HepG2 (cell line): ENCODE measurements around the gene VPS13D. TPM values are rescaled to one million over a fixed set of nuclear protein-coding genes. Genes with fewer than 3 reads are reported as not detected.

ENCODE experiments used
- HNF4A ChIP-seq: sonication (generic); formaldehyde crosslinking; IDR thresholded peaks from 2 replicates; pipeline ENCODE4 v1.4.0; 2020; ENCODE audit warnings: missing genetic modification reagents
- MTF1 ChIP-seq: sonication (generic); formaldehyde crosslinking; IDR thresholded peaks from 2 replicates; pipeline ENCODE4 v1.5.0; 2020; ENCODE audit warnings: missing genetic modification reagents
- NAIF1 ChIP-seq: sonication (generic); formaldehyde crosslinking; IDR thresholded peaks from 2 replicates; pipeline ENCODE4 v1.5.0; 2020; ENCODE audit warnings: mild to moderate bottlenecking, missing genetic modification reagents, borderline replicate concordance
- NFYB ChIP-seq: sonication (generic); formaldehyde crosslinking; IDR thresholded peaks from 2 replicates; pipeline ENCODE4 v1.4.0; 2020; ENCODE audit warnings: missing genetic modification reagents
- NONO ChIP-seq, 2 experiments: fragments of 450-650 bp in 1 of 2; sonication (generic) in 1 of 2; formaldehyde crosslinking in 1 of 2; IDR thresholded peaks in 1 of 2; conservative IDR thresholded peaks in 1 of 2; 2 replicates each; pipeline versions ENCODE4 v1.6.1 to v1.8.0; 2017 to 2022; ENCODE audit warnings: mild to moderate bottlenecking in 1 of 2, missing genetic modification reagents in 1 of 2, moderate library complexity in 1 of 2
- PAWR ChIP-seq: sonication (generic); formaldehyde crosslinking; IDR thresholded peaks from 2 replicates; pipeline ENCODE4 v1.4.0; 2020; ENCODE audit warnings: missing genetic modification reagents, mild to moderate bottlenecking, borderline replicate concordance
- PITX1 ChIP-seq: sonication (generic); formaldehyde crosslinking; IDR thresholded peaks from 2 replicates; pipeline ENCODE4 v1.5.1; 2020; ENCODE audit warnings: mild to moderate bottlenecking, missing genetic modification reagents
- STAG1 ChIP-seq: sonication (generic); formaldehyde crosslinking; IDR thresholded peaks from 2 replicates; pipeline ENCODE4 v1.4.0; 2020; ENCODE audit warnings: missing genetic modification reagents
- TBP ChIP-seq: sonication (generic); formaldehyde crosslinking; IDR thresholded peaks from 2 replicates; pipeline ENCODE4 v1.5.0; 2020; ENCODE audit warnings: missing genetic modification reagents
- TRIM24 ChIP-seq: sonication (generic); formaldehyde crosslinking; IDR thresholded peaks from 2 replicates; pipeline ENCODE4 v1.8.0; 2022; ENCODE audit warnings: mild to moderate bottlenecking, missing genetic modification reagents
- ZNF17 ChIP-seq: sonication (generic); formaldehyde crosslinking; IDR thresholded peaks from 2 replicates; pipeline ENCODE4 v1.5.0; 2020; ENCODE audit warnings: mild to moderate bottlenecking, missing genetic modification reagents
- ZNF33B ChIP-seq: sonication (generic); formaldehyde crosslinking; IDR thresholded peaks from 2 replicates; pipeline ENCODE4 v1.5.1; 2020; ENCODE audit warnings: mild to moderate bottlenecking, missing genetic modification reagents
- ZNF703 ChIP-seq: sonication (generic); formaldehyde crosslinking; IDR thresholded peaks from 2 replicates; pipeline ENCODE4 v1.5.1; 2020; ENCODE audit warnings: missing genetic modification reagents, mild to moderate bottlenecking, moderate library complexity, borderline replicate concordance
- ZNF75D ChIP-seq: sonication (generic); formaldehyde crosslinking; IDR thresholded peaks from 2 replicates; pipeline ENCODE4 v1.8.1; 2023; ENCODE audit warnings: missing genetic modification reagents, mild to moderate bottlenecking, borderline replicate concordance
- polyA plus RNA-seq, 8 experiments: library from polyadenylated mRNA; depleted of rRNA in 3 of 8; stranded (reverse) in 7 of 8; unstranded in 1 of 8; fragments of >200 nt; fragmentation: Illumina TruSeq in 4 of 8; extraction: Trizol in 4 of 8; gene quantifications; 2 replicates each; pipeline versions ENCODE4 v1.2.1 to v1.2.3, GENCODE V29; 2011 to 2016; ENCODE audit warnings: low read depth in 4 of 8, missing spikeins in 1 of 8, mixed read lengths in 1 of 8; ENCODE audit not compliant: insufficient read depth in 1 of 8
- total RNA-seq, 5 experiments: library from RNA; depleted of rRNA; stranded (reverse); fragments of >200 nt; fragmentation: Illumina TruSeq; extraction: Trizol; gene quantifications; 2 replicates each; pipeline ENCODE4 v1.2.3, GENCODE V29; 2016; ENCODE audit warnings: low read depth in 1 of 5
- TF ChIP-seq, protein P1 (sequence below): IDR thresholded peaks from 2 replicates; pipeline ENCODE4 v1.6.1; 2012; ENCODE audit warnings: inconsistent platforms
- TF ChIP-seq, protein P2 (sequence below): sonication (generic); formaldehyde crosslinking; IDR thresholded peaks from 2 replicates; pipeline ENCODE4 v1.9.0; 2021; ENCODE audit warnings: missing genetic modification reagents, mild to moderate bottlenecking, borderline replicate concordance
- TF ChIP-seq, protein P3 (sequence below): sonication (generic); formaldehyde crosslinking; IDR thresholded peaks from 2 replicates; pipeline ENCODE4 v1.5.0; 2020; ENCODE audit warnings: missing genetic modification reagents
- TF ChIP-seq, protein P4 (sequence below): IDR thresholded peaks from 2 replicates; pipeline ENCODE4 v1.6.1; 2012; ENCODE audit warnings: low read depth, low read length, improper control_type of control experiment
- TF ChIP-seq, protein P5 (sequence below), 2 experiments: sonication (generic) in 1 of 2; formaldehyde crosslinking in 1 of 2; IDR thresholded peaks; 2 replicates each; pipeline versions ENCODE4 v1.4.0 to v1.6.1; 2018 to 2020; ENCODE audit warnings: missing genetic modification reagents in 2 of 2, borderline replicate concordance in 1 of 2, low read depth in 1 of 2, mild to moderate bottlenecking in 1 of 2, missing biosample characterization in 1 of 2
- TF ChIP-seq, protein P6 (sequence below): sonication (generic); formaldehyde crosslinking; IDR thresholded peaks from 2 replicates; pipeline ENCODE4 v1.5.0; 2020; ENCODE audit warnings: missing genetic modification reagents

Gene VPS13D
- total and polyA plus RNA-seq, 2 of the 13 experiments (the other 11 are each of a cell fraction or from before 2014, with no cell fraction given), result 8.6 to 13.9 TPM

DNA sequence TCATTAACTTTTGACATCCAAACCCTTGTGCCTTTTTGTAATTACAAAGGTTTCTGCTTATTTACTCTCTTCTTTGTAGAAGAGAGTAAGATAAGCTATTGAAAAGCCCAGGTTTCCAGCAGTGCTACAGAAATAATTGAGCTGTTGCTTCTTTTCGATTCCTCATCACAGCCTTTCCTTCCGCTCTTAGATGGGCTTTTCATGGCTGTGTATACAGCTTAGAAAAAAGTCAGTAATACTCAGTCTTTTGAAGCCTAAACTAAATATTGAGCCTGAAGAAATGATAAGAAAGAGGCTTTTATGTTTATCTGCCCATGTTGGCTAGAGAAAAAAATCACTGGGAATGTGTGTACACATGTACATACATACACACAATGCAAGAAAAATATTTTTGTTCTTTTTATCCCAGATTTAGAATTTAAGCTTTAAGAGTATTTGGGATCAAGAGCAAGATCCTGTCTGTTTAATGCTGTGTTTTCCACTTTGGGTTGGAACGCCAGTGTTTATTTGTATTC, 172.4 kb downstream of the VPS13D start (continued):
- TF ChIP-seq ZNF75D (CRISPR knock-in tag) (no peak), ZNF33B (CRISPR knock-in tag) (no peak), MTF1 (CRISPR knock-in tag) (no peak), NONO (IDR thresholded peaks at IDR 0.05) (no peak), NONO (CRISPR knock-in tag; conservative IDR thresholded peaks at IDR 0.05) (no peak), ZNF703 (CRISPR knock-in tag) (no peak; the same call in 1 of the 2 replicates), STAG1 (CRISPR knock-in tag) (no peak), TBP (CRISPR knock-in tag) (no peak), PITX1 (CRISPR knock-in tag) (peak; percentile 91), ZNF17 (no peak), NFYB (CRISPR knock-in tag) (no peak), TRIM24 (CRISPR knock-in tag) (no peak), PAWR (no peak), NAIF1 (no peak), HNF4A (CRISPR knock-in tag) (peak; percentile 80)
- TF ChIP-seq, protein P1, sequence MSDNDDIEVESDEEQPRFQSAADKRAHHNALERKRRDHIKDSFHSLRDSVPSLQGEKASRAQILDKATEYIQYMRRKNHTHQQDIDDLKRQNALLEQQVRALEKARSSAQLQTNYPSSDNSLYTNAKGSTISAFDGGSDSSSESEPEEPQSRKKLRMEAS, result no peak; the same call in 1 of the 2 replicates
- TF ChIP-seq, protein P2, sequence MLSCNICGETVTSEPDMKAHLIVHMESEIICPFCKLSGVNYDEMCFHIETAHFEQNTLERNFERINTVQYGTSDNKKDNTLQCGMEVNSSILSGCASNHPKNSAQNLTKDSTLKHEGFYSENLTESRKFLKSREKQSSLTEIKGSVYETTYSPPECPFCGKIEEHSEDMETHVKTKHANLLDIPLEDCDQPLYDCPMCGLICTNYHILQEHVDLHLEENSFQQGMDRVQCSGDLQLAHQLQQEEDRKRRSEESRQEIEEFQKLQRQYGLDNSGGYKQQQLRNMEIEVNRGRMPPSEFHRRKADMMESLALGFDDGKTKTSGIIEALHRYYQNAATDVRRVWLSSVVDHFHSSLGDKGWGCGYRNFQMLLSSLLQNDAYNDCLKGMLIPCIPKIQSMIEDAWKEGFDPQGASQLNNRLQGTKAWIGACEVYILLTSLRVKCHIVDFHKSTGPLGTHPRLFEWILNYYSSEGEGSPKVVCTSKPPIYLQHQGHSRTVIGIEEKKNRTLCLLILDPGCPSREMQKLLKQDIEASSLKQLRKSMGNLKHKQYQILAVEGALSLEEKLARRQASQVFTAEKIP (CRISPR knock-in tag), result no peak
- TF ChIP-seq, protein P3, sequence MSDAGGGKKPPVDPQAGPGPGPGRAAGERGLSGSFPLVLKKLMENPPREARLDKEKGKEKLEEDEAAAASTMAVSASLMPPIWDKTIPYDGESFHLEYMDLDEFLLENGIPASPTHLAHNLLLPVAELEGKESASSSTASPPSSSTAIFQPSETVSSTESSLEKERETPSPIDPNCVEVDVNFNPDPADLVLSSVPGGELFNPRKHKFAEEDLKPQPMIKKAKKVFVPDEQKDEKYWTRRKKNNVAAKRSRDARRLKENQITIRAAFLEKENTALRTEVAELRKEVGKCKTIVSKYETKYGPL (CRISPR knock-in tag), result no peak
- TF ChIP-seq, protein P4, sequence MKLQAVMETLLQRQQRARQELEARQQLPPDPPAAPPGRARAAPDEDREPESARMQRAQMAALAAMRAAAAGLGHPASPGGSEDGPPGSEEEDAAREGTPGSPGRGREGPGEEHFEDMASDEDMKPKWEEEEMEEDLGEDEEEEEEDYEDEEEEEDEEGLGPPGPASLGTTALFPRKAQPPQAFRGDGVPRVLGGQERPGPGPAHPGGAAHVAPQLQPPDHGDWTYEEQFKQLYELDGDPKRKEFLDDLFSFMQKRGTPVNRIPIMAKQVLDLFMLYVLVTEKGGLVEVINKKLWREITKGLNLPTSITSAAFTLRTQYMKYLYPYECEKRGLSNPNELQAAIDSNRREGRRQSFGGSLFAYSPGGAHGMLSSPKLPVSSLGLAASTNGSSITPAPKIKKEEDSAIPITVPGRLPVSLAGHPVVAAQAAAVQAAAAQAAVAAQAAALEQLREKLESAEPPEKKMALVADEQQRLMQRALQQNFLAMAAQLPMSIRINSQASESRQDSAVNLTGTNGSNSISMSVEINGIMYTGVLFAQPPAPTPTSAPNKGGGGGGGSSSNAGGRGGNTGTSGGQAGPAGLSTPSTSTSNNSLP, result peak; percentile 61; the same call in 1 of the 2 replicates
- TF ChIP-seq, protein P5, sequence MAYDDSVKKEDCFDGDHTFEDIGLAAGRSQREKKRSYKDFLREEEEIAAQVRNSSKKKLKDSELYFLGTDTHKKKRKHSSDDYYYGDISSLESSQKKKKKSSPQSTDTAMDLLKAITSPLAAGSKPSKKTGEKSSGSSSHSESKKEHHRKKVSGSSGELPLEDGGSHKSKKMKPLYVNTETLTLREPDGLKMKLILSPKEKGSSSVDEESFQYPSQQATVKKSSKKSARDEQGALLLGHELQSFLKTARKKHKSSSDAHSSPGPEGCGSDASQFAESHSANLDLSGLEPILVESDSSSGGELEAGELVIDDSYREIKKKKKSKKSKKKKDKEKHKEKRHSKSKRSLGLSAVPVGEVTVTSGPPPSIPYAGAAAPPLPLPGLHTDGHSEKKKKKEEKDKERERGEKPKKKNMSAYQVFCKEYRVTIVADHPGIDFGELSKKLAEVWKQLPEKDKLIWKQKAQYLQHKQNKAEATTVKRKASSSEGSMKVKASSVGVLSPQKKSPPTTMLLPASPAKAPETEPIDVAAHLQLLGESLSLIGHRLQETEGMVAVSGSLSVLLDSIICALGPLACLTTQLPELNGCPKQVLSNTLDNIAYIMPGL (CRISPR knock-in tag; IDR thresholded peaks at IDR 0.05; ENCODE audit: borderline replicate concordance in 1 of 2, low read depth in 1 of 2), result no peak
- TF ChIP-seq, protein P6, sequence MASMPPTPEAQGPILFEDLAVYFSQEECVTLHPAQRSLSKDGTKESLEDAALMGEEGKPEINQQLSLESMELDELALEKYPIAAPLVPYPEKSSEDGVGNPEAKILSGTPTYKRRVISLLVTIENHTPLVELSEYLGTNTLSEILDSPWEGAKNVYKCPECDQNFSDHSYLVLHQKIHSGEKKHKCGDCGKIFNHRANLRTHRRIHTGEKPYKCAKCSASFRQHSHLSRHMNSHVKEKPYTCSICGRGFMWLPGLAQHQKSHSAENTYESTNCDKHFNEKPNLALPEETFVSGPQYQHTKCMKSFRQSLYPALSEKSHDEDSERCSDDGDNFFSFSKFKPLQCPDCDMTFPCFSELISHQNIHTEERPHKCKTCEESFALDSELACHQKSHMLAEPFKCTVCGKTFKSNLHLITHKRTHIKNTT (CRISPR knock-in tag), result no peak
